ENCODE measurements around the gene EPHA3.

DNA sequence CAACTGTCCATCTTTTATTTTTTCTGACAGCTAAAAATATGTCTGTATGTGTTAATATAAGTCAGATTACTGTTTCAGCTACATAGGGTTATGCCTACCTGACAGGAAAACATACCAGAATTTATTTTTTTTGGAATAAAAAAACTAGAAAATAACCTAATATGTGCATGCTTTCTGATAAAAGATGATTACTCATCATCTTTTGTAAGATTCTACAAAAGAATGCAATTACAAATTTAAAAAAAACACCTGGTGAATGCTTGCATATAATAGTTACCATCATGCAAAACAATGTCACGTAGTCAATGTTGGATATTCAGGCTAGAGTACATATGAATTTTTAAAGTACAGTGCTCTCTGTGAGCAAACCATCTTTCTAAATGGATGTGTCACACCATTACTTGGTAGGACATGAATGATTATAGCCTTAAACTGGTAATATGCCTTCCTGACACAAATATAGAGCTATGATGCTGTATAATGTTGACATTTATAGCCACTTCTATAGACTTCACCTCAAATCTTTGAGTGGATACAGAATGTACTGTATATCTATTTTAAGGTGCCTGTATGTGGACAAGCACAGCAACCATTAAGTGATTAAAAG is 180.6 kb downstream of the EPHA3 start:
- TF ChIP-seq POLR2A (IDR thresholded peaks at IDR 0.05) (no peak), POLR2AphosphoS5 (IDR thresholded peaks at IDR 0.05) (no peak)
- TF ChIP-seq, protein P1, sequence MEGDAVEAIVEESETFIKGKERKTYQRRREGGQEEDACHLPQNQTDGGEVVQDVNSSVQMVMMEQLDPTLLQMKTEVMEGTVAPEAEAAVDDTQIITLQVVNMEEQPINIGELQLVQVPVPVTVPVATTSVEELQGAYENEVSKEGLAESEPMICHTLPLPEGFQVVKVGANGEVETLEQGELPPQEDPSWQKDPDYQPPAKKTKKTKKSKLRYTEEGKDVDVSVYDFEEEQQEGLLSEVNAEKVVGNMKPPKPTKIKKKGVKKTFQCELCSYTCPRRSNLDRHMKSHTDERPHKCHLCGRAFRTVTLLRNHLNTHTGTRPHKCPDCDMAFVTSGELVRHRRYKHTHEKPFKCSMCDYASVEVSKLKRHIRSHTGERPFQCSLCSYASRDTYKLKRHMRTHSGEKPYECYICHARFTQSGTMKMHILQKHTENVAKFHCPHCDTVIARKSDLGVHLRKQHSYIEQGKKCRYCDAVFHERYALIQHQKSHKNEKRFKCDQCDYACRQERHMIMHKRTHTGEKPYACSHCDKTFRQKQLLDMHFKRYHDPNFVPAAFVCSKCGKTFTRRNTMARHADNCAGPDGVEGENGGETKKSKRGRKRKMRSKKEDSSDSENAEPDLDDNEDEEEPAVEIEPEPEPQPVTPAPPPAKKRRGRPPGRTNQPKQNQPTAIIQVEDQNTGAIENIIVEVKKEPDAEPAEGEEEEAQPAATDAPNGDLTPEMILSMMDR (IDR thresholded peaks at IDR 0.05) = no peak
